Skeletal muscle satellite cell (primary cell): Measurements from ENCODE around the gene ST3GAL4.

Experiments used
- H3K27me3 ChIP-seq: 2 replicates; pipeline ENCODE4 v1.7.0; 2013; ENCODE audit warnings: low read length; ENCODE audit not compliant: control insufficient read depth, insufficient read depth
- H3K36me3 ChIP-seq: 2 replicates; pipeline ENCODE4 v1.7.0; 2013; ENCODE audit warnings: mild to moderate bottlenecking, control low read depth, low read length; ENCODE audit not compliant: insufficient read depth
- H3K4me1 ChIP-seq: 2 replicates; pipeline ENCODE4 v1.7.0; 2013; ENCODE audit warnings: low read length; ENCODE audit not compliant: control insufficient read depth, insufficient read depth
- H3K4me2 ChIP-seq: 2 replicates; pipeline ENCODE4 v1.7.0; 2013; ENCODE audit warnings: mild to moderate bottlenecking, low read length
- H3K4me3 ChIP-seq: 2 replicates; pipeline ENCODE4 v1.7.0; 2013; ENCODE audit warnings: low read length
- H3K9ac ChIP-seq: 2 replicates; pipeline ENCODE4 v1.7.0; 2013; ENCODE audit warnings: mild to moderate bottlenecking, low read depth, low read length, moderate library complexity
- H3K9me3 ChIP-seq: replicated peaks from 2 replicates; pipeline ENCODE4 v1.7.0; 2013; ENCODE audit warnings: mild to moderate bottlenecking, control low read depth, low read length

The ST3GAL4 gene

DNA sequence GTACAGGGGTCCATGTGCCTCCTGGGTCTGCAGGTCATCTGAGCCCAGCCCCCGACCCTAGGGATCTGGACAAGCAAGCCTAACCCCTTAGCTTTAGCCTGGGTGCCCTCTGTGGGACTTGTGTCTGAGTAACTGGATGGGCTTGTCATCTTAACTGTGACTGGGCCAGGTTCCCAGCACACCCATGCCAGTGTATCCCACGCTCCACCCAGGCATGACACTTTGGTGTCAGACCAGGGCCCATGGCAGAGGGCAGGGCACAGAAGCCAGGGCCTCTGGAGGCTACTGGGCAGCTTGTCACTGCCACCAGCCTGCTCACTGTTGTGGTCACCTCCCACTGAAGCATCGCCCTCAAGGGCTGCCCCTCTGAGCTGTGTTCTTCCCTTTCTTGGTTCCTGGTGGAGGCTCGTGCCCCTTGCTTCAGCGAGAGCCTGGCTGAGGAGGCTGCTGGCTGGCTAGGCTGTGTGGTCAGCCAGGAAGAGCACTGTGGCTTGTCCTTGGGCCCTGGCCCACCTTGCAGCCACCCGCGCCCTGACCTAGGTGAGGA, 80.8 kb downstream of the ST3GAL4 start:
- no peaks in the 10 kb centered on the region for H3K36me3 ChIP-seq
- no peak overlapping the region for H3K9ac ChIP-seq
- H3K27me3 ChIP-seq, result no peaks in the 10 kb centered on the region
- H3K4me1 ChIP-seq, result peaks cover 18% of the 10 kb centered on the region
- no peak overlapping the region for H3K4me3 ChIP-seq
- no peak overlapping the region for H3K4me2 ChIP-seq
- no peaks in the 10 kb centered on the region for H3K9me3 ChIP-seq

GRCh38 chr11:126437731-126438130, 82.2 kb downstream of the ST3GAL4 start:
- Histone ChIP-seq H3K9me3 (no peaks in the 10 kb centered on the region), H3K4me1 (peaks cover 4% of the 10 kb centered on the region), H3K4me3 (no peak overlapping the region), H3K9ac (no peak overlapping the region), H3K36me3 (no peaks in the 10 kb centered on the region), H3K27me3 (no peaks in the 10 kb centered on the region), H3K4me2 (no peak overlapping the region)

- peaks cover 4% of the 10 kb centered on the region for H3K4me1 ChIP-seq
- no peaks in the 10 kb centered on the region for H3K36me3 ChIP-seq
- H3K27me3 ChIP-seq, result no peaks in the 10 kb centered on the region
Observed at GRCh38 chr11:126438272-126438671, 82.8 kb downstream of the ST3GAL4 start.

DNA sequence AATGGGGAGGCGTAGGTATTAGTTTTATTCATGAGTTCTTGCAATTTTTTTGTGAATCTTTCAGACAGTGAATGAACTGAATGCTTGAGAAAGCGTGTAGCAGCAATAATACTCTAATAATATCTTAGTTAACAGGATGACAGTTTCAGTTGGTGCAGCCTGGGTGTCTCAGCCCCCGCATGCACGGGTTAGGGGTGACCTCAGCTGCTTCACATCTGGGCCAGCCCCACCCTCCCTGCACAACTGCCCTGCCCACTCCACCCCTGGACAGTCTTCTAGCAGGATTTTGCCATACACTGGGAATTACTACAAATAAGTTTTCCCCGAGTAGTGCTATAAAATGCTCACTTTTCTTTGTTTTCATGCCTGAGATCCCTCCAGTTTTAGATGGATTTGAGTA, 83.2 kb downstream of the ST3GAL4 start:
- Histone ChIP-seq H3K4me1 (peaks cover 4% of the 10 kb centered on the region), H3K4me2 (no peak overlapping the region), H3K36me3 (no peaks in the 10 kb centered on the region)

More at GRCh38 chr11:126438272-126438671, 82.8 kb downstream of the ST3GAL4 start:
- Histone ChIP-seq H3K9me3 (no peaks in the 10 kb centered on the region), H3K4me3 (no peak overlapping the region), H3K4me2 (no peak overlapping the region), H3K9ac (no peak overlapping the region)

DNA sequence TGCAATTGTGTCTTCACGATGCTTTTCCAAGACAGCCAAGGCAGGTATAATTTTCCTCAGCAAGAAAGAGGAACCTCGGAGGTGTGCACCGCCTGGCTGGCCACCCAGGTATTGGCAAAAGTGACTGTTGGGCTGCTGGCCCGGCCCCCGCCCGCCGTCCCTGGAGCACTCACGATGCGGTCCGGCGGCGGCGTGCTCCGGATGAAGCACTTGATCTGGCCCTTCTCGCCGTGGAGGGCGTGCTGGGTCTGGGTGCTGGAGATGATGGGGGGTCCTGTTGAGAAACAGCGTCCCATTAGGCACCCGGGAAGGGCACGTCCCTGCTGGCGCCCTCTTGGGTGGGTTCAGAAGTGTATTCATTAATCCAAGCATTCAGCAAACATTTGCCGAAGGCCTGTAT, 84.8 kb downstream of the ST3GAL4 start:
- H3K27me3 ChIP-seq, result no peaks in the 10 kb centered on the region
- H3K4me3 ChIP-seq, result no peak overlapping the region
- H3K4me1 ChIP-seq, result peaks cover 4% of the 10 kb centered on the region
- no peaks in the 10 kb centered on the region for H3K9me3 ChIP-seq
- H3K4me2 ChIP-seq, result no peak overlapping the region
- H3K9ac ChIP-seq, result no peak overlapping the region
- H3K36me3 ChIP-seq, result no peaks in the 10 kb centered on the region

More for the DNA sequence above, 83.2 kb downstream of the ST3GAL4 start:
- Histone ChIP-seq H3K9me3 (no peaks in the 10 kb centered on the region), H3K4me3 (no peak overlapping the region), H3K9ac (no peak overlapping the region), H3K27me3 (no peaks in the 10 kb centered on the region)

DNA sequence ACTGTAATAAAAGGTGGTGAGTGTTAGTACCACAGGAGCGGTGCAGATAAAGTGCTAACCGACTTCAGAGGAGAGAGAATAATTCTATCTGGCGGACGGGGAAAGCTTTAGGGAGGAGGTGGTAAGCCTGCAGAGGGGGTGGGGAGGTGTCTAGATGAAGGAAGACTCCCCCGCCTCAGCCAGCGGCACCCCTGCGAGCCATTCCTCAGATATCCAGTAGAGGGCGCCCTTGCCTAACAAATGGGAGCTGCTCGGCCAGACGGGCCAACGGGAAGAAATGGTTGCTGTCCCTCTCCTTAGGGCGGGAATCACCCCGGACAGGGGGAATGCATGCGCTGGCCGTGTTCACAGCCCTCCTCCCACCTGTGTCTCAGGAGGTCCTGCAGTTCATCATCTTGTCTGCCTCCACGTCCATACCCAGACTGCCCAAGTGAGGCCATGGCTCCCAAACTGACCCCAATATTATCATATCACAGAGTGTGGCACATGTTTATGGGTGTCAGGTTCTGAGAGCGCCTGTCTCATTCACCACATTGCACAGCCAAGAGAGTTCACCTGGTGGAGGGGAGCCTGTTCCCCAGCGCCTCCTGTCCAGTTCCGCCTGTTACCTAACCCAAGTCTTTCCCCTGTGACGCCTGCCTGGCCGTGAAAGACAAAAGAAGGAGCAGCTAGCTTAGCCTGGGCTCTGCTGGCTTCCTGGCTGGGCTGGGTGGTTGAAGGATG, 85.5 kb downstream of the ST3GAL4 start:
- H3K4me2 ChIP-seq, result peak overlapping the region; percentile 37
- no peaks in the 10 kb centered on the region for H3K36me3 ChIP-seq
- H3K27me3 ChIP-seq, result no peaks in the 10 kb centered on the region
- H3K4me1 ChIP-seq, result peaks cover 4% of the 10 kb centered on the region
- H3K4me3 ChIP-seq, result no peak overlapping the region
- H3K9me3 ChIP-seq, result no peaks in the 10 kb centered on the region
- H3K9ac ChIP-seq, result no peak overlapping the region

DNA sequence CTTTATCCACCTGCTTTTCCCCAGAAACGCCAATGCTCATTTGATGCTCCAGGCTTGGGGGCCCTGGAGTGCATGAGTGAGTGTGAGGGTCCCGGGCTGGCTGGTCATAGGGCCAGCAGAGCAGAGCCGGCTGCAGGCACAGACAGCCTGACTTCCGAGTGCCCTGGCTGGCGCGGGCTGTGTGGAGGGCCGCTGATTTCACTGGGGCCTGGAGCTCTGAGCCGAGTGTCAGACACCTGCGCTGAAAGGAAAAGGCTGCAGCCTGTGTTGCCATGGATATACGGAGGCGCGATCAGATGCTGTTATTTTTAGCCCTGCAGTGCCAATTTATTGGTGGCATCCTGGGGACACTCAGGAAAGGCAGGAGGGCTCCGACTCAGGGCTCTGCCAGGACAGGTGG, 87.6 kb downstream of the ST3GAL4 start:
- H3K4me3 ChIP-seq, result no peak overlapping the region
- no peak overlapping the region for H3K4me2 ChIP-seq
- peaks cover 4% of the 10 kb centered on the region for H3K4me1 ChIP-seq
- H3K36me3 ChIP-seq, result no peaks in the 10 kb centered on the region
- no peaks in the 10 kb centered on the region for H3K27me3 ChIP-seq
- H3K9me3 ChIP-seq, result no peaks in the 10 kb centered on the region
- no peak overlapping the region for H3K9ac ChIP-seq

DNA sequence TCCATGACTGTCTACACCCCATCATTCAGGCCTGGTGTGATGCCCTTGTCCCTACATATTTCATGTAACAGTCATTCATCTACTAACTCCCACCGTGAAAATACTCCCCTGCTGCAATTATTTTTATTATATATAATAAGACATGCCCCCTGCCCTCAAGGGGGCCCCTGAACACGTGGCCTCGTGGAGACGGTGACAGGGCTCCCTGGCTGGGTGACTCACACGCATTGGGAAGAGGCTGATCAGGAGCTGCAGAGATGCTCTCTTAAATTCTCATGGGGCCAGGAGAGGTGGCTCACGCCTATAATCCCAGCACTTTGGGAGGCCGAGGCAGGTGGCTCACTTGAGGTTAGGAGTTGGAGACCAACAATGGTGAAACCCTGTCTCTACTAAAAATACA, 88.6 kb downstream of the ST3GAL4 start:
- no peaks in the 10 kb centered on the region for H3K9me3 ChIP-seq
- no peaks in the 10 kb centered on the region for H3K27me3 ChIP-seq
- H3K4me2 ChIP-seq, result no peak overlapping the region
- no peak overlapping the region for H3K4me3 ChIP-seq
- H3K36me3 ChIP-seq, result no peaks in the 10 kb centered on the region
- no peak overlapping the region for H3K9ac ChIP-seq
- H3K4me1 ChIP-seq, result peaks cover 4% of the 10 kb centered on the region

DNA sequence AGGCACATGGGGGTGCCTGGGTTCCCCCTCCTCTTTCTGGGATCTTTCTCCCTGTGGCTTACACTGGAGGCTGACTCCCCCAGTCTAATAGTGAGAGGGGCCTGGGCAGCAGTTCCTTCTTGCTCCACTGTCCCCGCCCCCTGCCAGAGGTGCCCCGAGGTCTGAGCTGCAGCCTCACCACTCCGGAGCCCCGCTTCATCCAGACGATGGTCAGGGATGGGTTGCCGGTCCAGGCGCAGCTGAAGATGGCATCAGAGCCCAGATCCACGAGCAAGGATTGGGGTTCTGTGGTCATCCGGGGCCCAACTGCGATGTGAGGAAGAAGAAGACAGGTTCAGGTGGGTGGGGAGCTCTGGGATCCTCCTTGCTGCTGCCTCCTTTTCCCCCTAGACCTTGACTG, 91.1 kb downstream of the ST3GAL4 start:
- Histone ChIP-seq H3K4me3 (no peak overlapping the region), H3K4me1 (no peaks in the 10 kb centered on the region), H3K36me3 (no peaks in the 10 kb centered on the region), H3K27me3 (no peaks in the 10 kb centered on the region), H3K9ac (no peak overlapping the region), H3K9me3 (no peaks in the 10 kb centered on the region), H3K4me2 (no peak overlapping the region)

- Histone ChIP-seq H3K4me3 (no peak overlapping the region), H3K9ac (no peak overlapping the region), H3K36me3 (no peaks in the 10 kb centered on the region), H3K4me2 (no peak overlapping the region), H3K4me1 (no peaks in the 10 kb centered on the region), H3K27me3 (peaks cover 10% of the 10 kb centered on the region), H3K9me3 (no peaks in the 10 kb centered on the region)
Observed at GRCh38 chr11:126450198-126450597, 94.7 kb downstream of the ST3GAL4 start.

GRCh38 chr11:126450806-126451205, 95.3 kb downstream of the ST3GAL4 start:
- Histone ChIP-seq H3K4me2 (no peak overlapping the region), H3K27me3 (peaks cover 10% of the 10 kb centered on the region), H3K4me3 (no peak overlapping the region), H3K9me3 (no peaks in the 10 kb centered on the region), H3K4me1 (no peaks in the 10 kb centered on the region), H3K36me3 (no peaks in the 10 kb centered on the region), H3K9ac (no peak overlapping the region)

- no peak overlapping the region for H3K9ac ChIP-seq
- no peaks in the 10 kb centered on the region for H3K4me1 ChIP-seq
- H3K4me3 ChIP-seq, result no peak overlapping the region
- H3K9me3 ChIP-seq, result no peaks in the 10 kb centered on the region
- H3K27me3 ChIP-seq, result peaks cover 10% of the 10 kb centered on the region
- H3K36me3 ChIP-seq, result no peaks in the 10 kb centered on the region
- H3K4me2 ChIP-seq, result no peak overlapping the region
Observed at GRCh38 chr11:126451211-126451802, 95.8 kb downstream of the ST3GAL4 start.
